Karpas-422 (cell line): ENCODE results near the gene AP1G2. TPM values are rescaled to one million over a fixed set of nuclear protein-coding genes. Genes with fewer than 3 reads are reported as not detected.
A peak's percentile ranks its signal among the peaks of the same experiment; 100 is the strongest.

Source experiments
- DNase-seq: peaks from one replicate; pipeline ENCODE4 v3.0.0-alpha.2; 2015
- H2AFZ ChIP-seq: fragments of 200-600 bp; sonication (generic); 2 replicates; pipeline ENCODE4 v1.6.1; 2014; ENCODE audit warnings: antibody characterized with exemption, low read length, mixed read lengths
- H3K27ac ChIP-seq: fragments of 200-600 bp; sonication (generic); 2 replicates; pipeline ENCODE4 v1.5.1; 2014; ENCODE audit warnings: mild to moderate bottlenecking, low read length, moderate library complexity
- H3K27me3 ChIP-seq: fragments of 200-600 bp; sonication (generic); 2 replicates; pipeline ENCODE4 v1.6.1; 2014; ENCODE audit warnings: low read length, mixed read lengths
- H3K36me3 ChIP-seq: fragments of 200-600 bp; sonication (generic); 2 replicates; pipeline ENCODE4 v1.6.1; 2014; ENCODE audit warnings: low read length, mixed read lengths; ENCODE audit not compliant: insufficient read depth
- H3K4me1 ChIP-seq: fragments of 200-600 bp; sonication (generic); 2 replicates; pipeline ENCODE4 v1.6.1; 2014; ENCODE audit warnings: mild to moderate bottlenecking, low read length, mixed read lengths
- H3K4me2 ChIP-seq: fragments of 200-600 bp; sonication (generic); 2 replicates; pipeline ENCODE4 v1.6.1; 2014; ENCODE audit warnings: low read length, low read depth, mild to moderate bottlenecking; ENCODE audit not compliant: poor library complexity, severe bottlenecking
- H3K4me3 ChIP-seq: fragments of 200-600 bp; sonication (generic); 2 replicates; pipeline ENCODE4 v1.5.1; 2014; ENCODE audit warnings: mild to moderate bottlenecking, antibody characterized with exemption, low read length, mixed read lengths
- H3K79me2 ChIP-seq: fragments of 200-600 bp; sonication (generic); 2 replicates; pipeline ENCODE4 v1.6.1; 2014; ENCODE audit warnings: mild to moderate bottlenecking, low read length, mixed read lengths
- H3K9ac ChIP-seq: fragments of 200-600 bp; sonication (generic); 2 replicates; pipeline ENCODE4 v1.6.0; 2014; ENCODE audit warnings: low read length
- H3K9me2 ChIP-seq: fragments of 200-600 bp; sonication (generic), shearing (Covaris generic); replicated peaks from 2 replicates; pipeline ENCODE4 v1.6.0; 2014; ENCODE audit warnings: mild to moderate bottlenecking, low read length, moderate library complexity; ENCODE audit not compliant: insufficient read depth
- H3K9me3 ChIP-seq: fragments of 300-700, 200-600 bp; sonication (generic); 2 replicates; pipeline ENCODE4 v1.6.1; 2014; ENCODE audit warnings: low read length, mixed read lengths
- H4K20me1 ChIP-seq: fragments of 200-600 bp; sonication (generic); 2 replicates; pipeline ENCODE4 v1.6.1; 2014; ENCODE audit warnings: mild to moderate bottlenecking, antibody characterized with exemption, low read length, low read depth; ENCODE audit not compliant: insufficient read depth
- total RNA-seq: library from RNA; depleted of rRNA; stranded (reverse); fragments of >200 nt; shearing (Covaris generic); gene quantifications from 2 replicates; pipeline ENCODE4 v1.2.3, GENCODE V29; 2014; ENCODE audit warnings: low replicate concordance

The AP1G2 gene
- total RNA-seq, 1 experiment from 2014 or later: 207 TPM

DNA sequence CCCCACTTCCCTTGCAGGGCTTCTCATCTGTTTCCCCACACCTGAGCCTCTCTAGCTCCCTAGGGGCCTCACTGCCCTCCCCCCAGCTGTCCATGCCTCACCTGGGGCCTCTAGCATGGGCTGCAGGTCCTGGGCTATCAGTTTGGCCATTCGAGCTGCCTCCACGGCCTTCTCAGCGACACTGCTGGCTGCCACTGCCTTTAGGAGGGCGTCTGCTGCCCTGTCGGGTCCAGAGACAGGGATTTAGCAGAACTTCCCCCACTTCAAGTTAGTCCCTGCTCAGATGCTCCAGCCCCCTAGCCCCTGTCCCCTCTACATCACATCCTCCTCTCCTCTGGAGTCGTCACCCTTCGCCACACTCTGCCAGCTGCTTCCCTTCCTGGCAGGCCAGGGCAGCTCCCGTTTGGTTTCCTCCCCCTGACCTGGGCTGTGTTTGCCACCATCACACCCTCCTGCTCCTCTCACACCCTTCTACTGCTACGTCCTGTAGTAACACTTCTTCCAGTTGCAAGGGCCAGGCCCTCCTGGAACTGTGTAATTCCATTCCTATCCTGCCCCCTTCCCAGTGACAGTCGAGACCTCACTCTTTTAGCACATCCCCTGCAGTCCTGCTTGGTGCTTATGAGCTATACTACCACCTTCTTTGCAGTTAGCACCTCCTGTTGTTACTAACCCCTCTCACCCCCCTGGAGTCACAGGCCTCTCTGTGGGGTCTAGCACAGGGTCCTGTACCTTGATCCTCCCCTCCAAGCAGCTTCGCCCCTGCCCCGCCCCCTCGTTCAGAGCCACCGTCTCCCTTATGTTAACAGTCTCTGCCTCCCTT lies 4.3 kb upstream of the AP1G2 start:
- DNase-seq: no peak
- Histone ChIP-seq H3K4me3 (no peak overlapping the region), H3K9me3 (no peaks in the 10 kb centered on the region), H3K4me2 (no peak overlapping the region), H3K4me1 (peaks cover 24% of the 10 kb centered on the region), H3K9ac (no peak overlapping the region), H3K27me3 (no peaks in the 10 kb centered on the region), H3K36me3 (no peaks in the 10 kb centered on the region), H4K20me1 (no peaks in the 10 kb centered on the region), H3K9me2 (no peaks in the 10 kb centered on the region), H3K27ac (no peak overlapping the region), H2AFZ (no peak overlapping the region), H3K79me2 (peaks cover 10% of the 10 kb centered on the region)

DNA sequence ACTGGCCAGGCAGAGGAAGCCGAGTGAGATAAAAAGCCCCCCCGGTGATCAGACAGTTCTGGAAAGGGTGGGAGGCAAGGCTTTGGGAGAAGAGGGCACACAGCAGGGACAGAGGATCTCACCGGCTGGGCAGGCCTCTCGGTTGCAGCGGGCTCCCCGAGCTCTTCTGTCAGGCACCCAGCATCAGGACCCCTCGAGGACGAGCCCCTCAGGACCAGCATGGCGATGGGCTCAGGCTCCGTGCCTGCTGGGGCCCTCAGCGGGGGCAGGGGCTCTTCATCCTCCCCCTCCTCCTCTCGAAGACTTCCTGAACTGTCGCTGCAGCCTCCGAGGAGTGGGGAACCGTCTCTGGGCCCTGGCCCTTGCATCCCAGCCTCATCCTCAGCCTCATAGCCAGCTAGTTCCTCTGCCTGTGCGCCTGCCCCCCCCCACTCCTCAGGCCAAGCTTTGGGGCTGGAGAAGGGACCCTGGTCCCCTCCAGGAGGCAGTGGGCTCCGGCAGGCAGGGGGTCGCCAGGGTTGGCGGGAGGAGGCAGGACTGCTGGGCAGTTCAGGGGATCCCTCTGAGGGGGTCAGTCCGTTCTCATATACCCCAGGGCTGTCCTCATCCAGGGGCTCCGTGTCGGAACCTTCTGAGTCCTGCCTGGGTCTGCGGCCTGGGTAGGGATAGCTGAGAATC lies 3.4 kb upstream of the AP1G2 start:
- H3K4me3 ChIP-seq: no peak overlapping the region
- peaks cover 34% of the 10 kb centered on the region for H3K4me1 ChIP-seq

DNA sequence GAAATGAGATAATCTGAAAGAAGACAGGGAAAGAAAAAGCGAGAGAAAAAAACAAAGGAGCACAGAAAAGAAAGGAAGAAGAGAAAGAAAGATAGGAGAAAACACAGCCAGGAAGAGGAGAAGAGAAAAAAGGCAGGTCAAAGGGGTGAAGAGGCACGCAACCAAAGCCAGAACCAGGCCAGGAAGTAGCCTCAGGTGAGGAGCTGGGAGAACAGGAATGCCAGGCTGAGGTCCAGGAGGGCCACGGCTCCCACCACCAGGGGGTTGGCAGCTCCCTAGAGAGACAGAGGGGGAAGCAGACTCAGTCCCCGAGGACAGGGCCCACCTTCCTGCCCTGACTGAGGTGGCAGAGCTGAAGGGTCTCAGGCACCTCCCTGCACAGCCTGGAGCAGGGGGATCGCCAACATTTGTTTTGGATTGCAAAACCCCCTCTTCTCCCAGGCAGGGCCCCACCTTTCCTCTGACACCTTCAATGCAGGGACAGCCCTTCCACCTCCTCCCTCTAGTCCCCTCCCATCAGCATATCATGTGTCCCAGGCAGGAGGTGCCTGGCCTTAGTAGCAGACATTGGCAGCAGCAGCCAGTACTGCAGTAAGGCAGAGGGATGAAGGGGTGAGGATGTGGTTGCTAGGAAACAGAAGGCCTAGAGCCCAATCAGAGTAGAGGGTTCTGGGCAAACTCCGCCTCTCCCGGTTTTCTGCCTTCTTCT lies 2.0 kb upstream of the AP1G2 start:
- Histone ChIP-seq H3K9me2 (no peaks in the 10 kb centered on the region), H4K20me1 (no peaks in the 10 kb centered on the region), H3K36me3 (peaks cover 14% of the 10 kb centered on the region; the same call in 1 of the 2 replicates), H3K4me1 (peaks cover 34% of the 10 kb centered on the region), H3K79me2 (peaks cover 23% of the 10 kb centered on the region), H3K9ac (peak overlapping the region; percentile 87; the same call in 1 of the 2 replicates), H2AFZ (no peak overlapping the region), H3K4me2 (peak overlapping the region; percentile 92), H3K9me3 (no peaks in the 10 kb centered on the region), H3K4me3 (no peak overlapping the region), H3K27ac (peak overlapping the region; percentile 67; the same call in 1 of the 2 replicates), H3K27me3 (no peaks in the 10 kb centered on the region)
- peak; percentile 81 for DNase-seq

More for the DNA sequence above, 3.4 kb upstream of the AP1G2 start:
- no peaks in the 10 kb centered on the region for H3K9me2 ChIP-seq
- no peaks in the 10 kb centered on the region for H3K27me3 ChIP-seq
- no peak overlapping the region for H3K27ac ChIP-seq
- H3K79me2 ChIP-seq: peaks cover 20% of the 10 kb centered on the region
- no peaks in the 10 kb centered on the region for H3K9me3 ChIP-seq
- no peak overlapping the region for H3K9ac ChIP-seq
- no peak overlapping the region for H2AFZ ChIP-seq
- DNase-seq: no peak
- peaks cover 2% of the 10 kb centered on the region; the same call in 1 of the 2 replicates for H3K36me3 ChIP-seq
- H4K20me1 ChIP-seq: no peaks in the 10 kb centered on the region
- H3K4me2 ChIP-seq: no peak overlapping the region

DNA sequence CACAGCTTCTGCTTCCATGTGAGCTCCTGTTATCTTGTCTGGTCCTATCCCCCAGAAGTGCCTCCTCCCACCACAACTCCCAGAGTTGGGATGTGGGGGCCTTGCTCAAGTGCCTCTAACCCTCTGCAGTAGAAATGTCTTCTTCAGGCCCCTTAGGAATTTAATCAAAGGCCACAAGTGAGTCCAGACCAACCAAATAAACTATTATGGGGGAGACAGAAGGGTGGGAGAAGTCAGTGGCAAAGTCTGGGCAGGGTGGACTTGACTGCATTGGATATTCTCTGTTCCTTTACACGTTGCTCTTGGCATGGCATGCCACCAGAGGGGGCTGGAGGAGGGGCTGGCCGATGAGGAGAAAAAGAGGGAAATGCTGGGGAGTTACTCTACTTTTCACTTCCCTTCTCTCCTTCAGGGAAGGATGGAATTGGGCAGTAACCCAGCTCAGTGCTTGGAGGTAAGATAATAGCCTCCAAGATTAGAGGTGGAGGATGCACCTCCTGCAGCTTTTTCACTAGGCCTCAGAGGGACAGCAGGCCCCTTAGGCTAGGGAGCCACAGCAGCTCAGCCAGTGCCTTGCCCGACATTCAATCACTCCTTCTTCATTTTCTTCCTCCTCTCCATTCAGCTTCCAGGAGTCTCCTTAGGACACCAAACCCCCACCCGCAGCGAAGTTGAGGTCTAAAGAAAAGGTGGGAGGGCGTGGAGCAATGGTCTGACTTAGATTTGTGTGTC lies 1.2 kb upstream of the AP1G2 start:
- H3K9me2 ChIP-seq: no peaks in the 10 kb centered on the region
- no peaks in the 10 kb centered on the region for H4K20me1 ChIP-seq
- H3K79me2 ChIP-seq: peaks cover 23% of the 10 kb centered on the region
- H3K36me3 ChIP-seq: peaks cover 14% of the 10 kb centered on the region; the same call in 1 of the 2 replicates
- peaks cover 34% of the 10 kb centered on the region for H3K4me1 ChIP-seq
- peak overlapping the region; percentile 88 for H3K4me3 ChIP-seq
- peak overlapping the region; percentile 87 for H3K9ac ChIP-seq
- no peaks in the 10 kb centered on the region for H3K27me3 ChIP-seq
- no peaks in the 10 kb centered on the region for H3K9me3 ChIP-seq
- peak overlapping the region; percentile 67 for H3K27ac ChIP-seq
- H3K4me2 ChIP-seq: peak overlapping the region; percentile 92
- no peak overlapping the region for H2AFZ ChIP-seq
- peak; percentile 83 for DNase-seq

DNA sequence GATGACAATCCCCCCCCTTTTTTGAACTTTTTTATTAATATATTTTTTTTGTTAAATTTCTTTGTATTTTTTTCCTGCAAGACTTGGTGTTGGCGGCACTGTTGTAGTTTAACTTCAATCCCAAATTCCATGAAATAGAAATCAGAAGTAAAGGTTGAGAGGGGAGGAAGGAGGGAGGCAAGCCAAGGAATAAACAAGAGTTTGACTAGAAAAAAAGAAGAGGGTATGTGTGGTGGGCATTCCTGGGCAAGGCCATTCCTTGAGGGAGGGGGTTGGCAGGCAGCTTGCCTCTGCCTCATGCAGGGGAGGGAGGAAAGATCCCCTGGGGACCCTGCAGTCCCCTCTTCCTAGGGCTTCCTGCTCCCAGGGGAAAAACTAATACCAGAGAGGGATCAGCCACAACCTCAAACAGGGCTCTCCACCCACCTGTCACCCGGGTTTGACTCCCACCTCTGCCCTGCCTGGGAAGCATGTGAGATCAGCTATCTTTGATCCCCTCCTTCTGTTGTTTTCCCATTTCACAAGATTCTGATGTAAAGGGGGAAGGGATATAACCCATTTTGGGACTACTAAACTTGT lies 519 bp upstream of the AP1G2 start:
- Histone ChIP-seq H3K4me2 (peak overlapping the region; percentile 92), H3K9ac (peak overlapping the region; percentile 87), H3K27ac (peak overlapping the region; percentile 67), H3K4me3 (peak overlapping the region; percentile 88), H3K27me3 (no peaks in the 10 kb centered on the region), H3K36me3 (peaks cover 14% of the 10 kb centered on the region; the same call in 1 of the 2 replicates), H3K9me2 (no peaks in the 10 kb centered on the region), H2AFZ (no peak overlapping the region), H3K79me2 (peaks cover 23% of the 10 kb centered on the region), H4K20me1 (no peaks in the 10 kb centered on the region), H3K9me3 (no peaks in the 10 kb centered on the region), H3K4me1 (peaks cover 34% of the 10 kb centered on the region)
- peak; percentile 56 for DNase-seq

DNA sequence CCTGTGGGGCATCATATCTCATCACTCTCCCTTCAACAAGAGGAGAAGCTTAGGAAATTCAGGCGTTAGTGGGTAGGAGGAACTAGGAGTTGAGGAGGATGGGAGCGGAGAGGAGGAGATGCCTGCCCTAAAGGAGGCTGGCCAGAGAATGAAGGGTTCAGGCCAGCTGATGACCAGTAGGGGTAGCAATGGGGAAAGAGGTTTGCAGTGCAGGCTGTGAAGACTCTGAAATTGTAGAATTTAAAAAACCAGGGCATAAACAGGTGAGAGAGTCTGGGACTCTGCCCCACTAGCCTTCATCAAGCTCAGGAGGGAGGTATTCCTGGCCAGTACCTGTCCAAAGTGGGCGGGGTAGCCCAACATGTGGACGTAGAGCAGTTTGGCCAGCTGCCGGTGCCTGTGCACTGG lies 809 bp downstream of the AP1G2 start:
- H2AFZ ChIP-seq: peak overlapping the region; percentile 80; the same call in 1 of the 2 replicates
- H3K4me3 ChIP-seq: peak overlapping the region; percentile 88
- no peaks in the 10 kb centered on the region for H3K9me3 ChIP-seq
- H3K4me1 ChIP-seq: peaks cover 34% of the 10 kb centered on the region
- H3K4me2 ChIP-seq: peak overlapping the region; percentile 92
- H3K9me2 ChIP-seq: no peaks in the 10 kb centered on the region
- H3K9ac ChIP-seq: peak overlapping the region; percentile 87
- H4K20me1 ChIP-seq: no peaks in the 10 kb centered on the region; the same call in 1 of the 2 replicates
- DNase-seq: no peak
- H3K36me3 ChIP-seq: peaks cover 22% of the 10 kb centered on the region; the same call in 1 of the 2 replicates
- H3K27me3 ChIP-seq: no peaks in the 10 kb centered on the region
- H3K79me2 ChIP-seq: peaks cover 23% of the 10 kb centered on the region
- peak overlapping the region; percentile 67; the same call in 1 of the 2 replicates for H3K27ac ChIP-seq

DNA sequence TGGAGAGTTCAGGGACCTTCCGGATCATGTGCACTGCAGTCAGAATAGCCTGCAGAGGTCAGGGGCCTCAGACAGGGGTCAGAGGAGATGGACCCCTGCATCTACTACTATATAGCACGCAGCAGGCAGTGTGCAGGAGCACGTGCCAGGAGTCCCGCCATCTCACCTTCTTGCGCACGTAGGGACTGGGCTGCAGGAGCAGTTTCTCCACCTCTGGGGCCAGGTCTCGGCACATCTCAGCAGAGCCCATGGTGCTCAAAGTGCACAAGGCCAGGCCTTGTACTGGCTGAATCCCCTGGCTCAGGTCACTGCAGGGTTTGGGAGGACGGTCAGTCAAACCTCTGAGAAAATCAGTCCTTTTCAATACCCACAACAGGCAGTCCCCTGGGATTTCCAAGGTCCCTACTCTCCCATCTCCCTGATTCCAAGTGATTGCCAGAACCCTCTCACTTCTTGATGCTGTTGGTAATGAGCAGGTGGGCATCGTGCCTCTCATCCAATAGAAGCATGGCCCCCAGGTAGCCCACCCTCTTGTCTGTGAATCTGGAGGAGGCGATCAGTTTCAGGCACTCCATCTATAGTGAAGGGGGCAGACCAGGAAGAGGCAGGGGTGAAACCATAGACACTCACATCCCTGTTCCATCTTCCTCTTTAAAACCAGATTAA lies 1.3 kb downstream of the AP1G2 start:
- peaks cover 25% of the 10 kb centered on the region; the same call in 1 of the 2 replicates for H3K36me3 ChIP-seq
- peak overlapping the region; percentile 92 for H3K4me2 ChIP-seq
- H2AFZ ChIP-seq: no peak overlapping the region
- no peak for DNase-seq
- peak overlapping the region; percentile 67; the same call in 1 of the 2 replicates for H3K27ac ChIP-seq
- H3K9ac ChIP-seq: peak overlapping the region; percentile 87
- H3K4me1 ChIP-seq: peaks cover 34% of the 10 kb centered on the region
- no peaks in the 10 kb centered on the region; the same call in 1 of the 2 replicates for H4K20me1 ChIP-seq
- peak overlapping the region; percentile 88 for H3K4me3 ChIP-seq
- H3K9me2 ChIP-seq: no peaks in the 10 kb centered on the region
- no peaks in the 10 kb centered on the region for H3K27me3 ChIP-seq
- H3K9me3 ChIP-seq: no peaks in the 10 kb centered on the region
- peaks cover 23% of the 10 kb centered on the region for H3K79me2 ChIP-seq
